Astrocyte of the cerebellum (primary cell): ENCODE results near the gene CNOT9.

Experiments
- DNase-seq: peaks from one replicate; pipeline ENCODE4 v3.0.0-alpha.2; 2011; ENCODE audit warnings: low read depth
- H3K4me3 ChIP-seq: 2 replicates; pipeline ENCODE4 v1.5.1; 2011; ENCODE audit warnings: mild to moderate bottlenecking, low read depth, low read length, moderate library complexity
- in situ Hi-C: cut with HindIII; loops from 2 replicates; pipeline ENCODE4 v1.10.0; 2017; ENCODE audit warnings: low sequenced_read_pairs
- TF ChIP-seq, protein P1 (sequence below): IDR thresholded peaks from 2 replicates; pipeline ENCODE4 v1.5.1; 2012; ENCODE audit warnings: low read length, low read depth, moderate library complexity, mild to moderate bottlenecking; ENCODE audit errors: missing control alignments

Gene CNOT9

DNA sequence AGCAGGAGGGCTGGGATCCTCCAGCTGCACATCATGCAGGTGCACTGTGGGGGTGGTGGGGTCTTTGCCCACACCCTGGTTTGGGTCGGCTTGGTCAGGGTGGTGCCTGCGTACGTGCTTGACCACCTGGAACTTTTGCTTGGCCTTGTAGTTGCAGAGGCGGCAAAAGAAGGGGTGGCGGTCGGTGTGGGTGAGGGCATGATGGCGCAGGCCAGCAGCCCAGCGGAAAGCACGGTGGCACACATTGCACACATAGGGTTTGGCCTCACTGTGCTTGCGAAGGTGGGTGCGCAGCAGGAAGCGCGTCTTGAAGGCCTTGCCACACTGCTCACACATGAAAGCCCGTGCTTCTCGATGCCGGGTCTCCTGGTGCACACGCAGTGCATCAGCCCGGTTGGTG, 69.7 kb downstream of the CNOT9 start:
- no peak for DNase-seq
- TF ChIP-seq, protein P1, sequence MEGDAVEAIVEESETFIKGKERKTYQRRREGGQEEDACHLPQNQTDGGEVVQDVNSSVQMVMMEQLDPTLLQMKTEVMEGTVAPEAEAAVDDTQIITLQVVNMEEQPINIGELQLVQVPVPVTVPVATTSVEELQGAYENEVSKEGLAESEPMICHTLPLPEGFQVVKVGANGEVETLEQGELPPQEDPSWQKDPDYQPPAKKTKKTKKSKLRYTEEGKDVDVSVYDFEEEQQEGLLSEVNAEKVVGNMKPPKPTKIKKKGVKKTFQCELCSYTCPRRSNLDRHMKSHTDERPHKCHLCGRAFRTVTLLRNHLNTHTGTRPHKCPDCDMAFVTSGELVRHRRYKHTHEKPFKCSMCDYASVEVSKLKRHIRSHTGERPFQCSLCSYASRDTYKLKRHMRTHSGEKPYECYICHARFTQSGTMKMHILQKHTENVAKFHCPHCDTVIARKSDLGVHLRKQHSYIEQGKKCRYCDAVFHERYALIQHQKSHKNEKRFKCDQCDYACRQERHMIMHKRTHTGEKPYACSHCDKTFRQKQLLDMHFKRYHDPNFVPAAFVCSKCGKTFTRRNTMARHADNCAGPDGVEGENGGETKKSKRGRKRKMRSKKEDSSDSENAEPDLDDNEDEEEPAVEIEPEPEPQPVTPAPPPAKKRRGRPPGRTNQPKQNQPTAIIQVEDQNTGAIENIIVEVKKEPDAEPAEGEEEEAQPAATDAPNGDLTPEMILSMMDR: no peak
- H3K4me3 ChIP-seq: no peak overlapping the region
- in situ Hi-C loops: no loop called here

DNA sequence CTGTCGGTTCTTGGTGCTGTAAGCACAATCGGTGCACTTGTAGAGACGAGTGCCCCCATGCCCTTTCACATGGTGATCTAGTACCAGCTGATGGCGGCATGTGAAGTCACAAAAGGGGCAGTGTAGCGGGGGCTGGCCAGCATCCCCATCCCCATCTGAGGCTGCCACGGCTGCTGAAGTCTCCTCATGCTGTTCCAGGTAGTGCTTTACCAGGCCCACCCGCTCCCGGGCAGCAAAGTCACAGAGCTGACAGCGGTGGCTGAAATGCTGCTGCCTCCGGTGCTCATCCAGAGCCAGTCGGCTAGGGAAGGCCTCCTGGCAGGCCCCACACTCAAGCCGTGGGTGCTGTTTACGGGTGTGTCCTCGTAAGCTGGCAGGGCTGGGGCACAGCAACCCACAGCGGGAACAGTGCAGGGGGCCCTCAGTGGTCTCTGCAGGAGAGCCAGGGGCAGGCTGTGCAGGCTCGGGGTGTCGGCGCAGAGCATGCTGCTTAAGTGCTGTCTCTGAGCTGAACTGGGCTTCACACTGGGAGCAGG, 73.5 kb downstream of the CNOT9 start:
- in situ Hi-C loops: no loop called here
- no peak for DNase-seq
- TF ChIP-seq, protein P1: no peak

DNA sequence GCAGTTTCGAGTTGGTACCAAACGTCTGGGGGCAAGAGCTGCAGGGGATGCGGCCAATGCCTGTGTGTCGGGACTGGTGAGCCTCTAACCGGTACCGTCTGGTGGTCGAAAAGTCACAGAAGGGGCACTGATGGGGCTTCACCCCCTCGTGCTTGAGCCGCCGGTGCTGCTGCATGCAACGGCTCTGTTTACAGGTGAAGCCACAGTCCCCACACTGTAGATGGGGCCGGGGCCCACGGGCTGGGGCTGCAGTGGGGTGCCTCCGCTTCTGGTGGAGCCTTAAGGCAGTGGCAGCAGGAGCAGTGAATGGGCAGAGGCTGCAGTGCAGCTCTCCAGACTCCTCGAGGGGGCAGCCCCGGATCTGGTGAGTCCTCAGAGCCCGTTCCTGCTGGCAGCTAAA, 74.1 kb downstream of the CNOT9 start:
- no peak overlapping the region for H3K4me3 ChIP-seq
- no peak for DNase-seq
- TF ChIP-seq, protein P1: no peak
- in situ Hi-C loops: no loop called here

More for the DNA sequence above, 73.5 kb downstream of the CNOT9 start:
- H3K4me3 ChIP-seq: no peak overlapping the region

DNA sequence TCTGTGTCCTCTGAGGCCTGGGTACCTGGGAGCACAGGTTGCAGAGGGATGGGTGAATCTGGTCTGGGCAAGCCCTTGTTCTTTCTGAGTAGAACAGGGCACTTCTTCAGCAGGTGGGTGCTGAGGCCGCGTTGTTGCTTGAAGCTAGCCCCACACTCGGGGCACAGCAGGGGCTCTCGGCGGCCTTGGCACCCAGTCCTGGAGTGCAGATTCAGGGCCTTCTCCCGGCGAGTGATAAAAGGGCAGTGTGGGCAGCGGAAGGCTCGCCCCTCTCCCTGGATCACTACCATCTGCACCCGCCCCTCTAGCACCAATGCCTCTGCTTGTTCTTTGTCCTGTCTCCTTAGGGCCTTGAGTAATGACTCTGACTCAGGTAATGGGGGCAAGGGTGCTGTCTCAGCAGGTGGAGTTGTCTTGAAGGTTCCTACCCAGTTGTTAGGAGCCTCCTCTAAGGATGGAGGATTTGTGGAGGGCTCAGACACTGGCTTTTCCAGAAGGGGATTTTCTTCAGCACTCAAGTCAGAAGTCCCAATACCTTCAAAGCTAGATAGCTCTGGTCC, 75.2 kb downstream of the CNOT9 start:
- no peak overlapping the region for H3K4me3 ChIP-seq
- in situ Hi-C loops: no loop called here
- TF ChIP-seq, protein P1: no peak
- DNase-seq: no peak

DNA sequence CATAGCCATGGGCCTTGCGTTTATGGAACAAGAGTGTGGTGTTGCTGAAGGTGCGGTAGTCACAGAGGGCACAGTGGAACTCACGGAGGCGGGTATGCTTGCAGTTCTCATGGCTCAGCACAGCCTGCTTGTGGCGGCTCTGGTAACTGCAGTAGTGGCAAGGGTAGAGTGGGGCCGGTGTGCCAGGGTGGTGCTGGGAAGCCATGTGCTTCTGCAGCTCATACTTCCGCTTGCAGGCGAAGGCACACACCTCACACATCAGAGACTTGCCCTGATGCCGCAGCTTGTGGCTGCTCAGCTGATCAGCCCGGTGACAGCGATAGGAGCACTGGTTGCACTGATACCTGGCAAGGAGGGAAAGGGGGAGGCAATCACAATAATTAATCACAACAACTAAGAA, 76.1 kb downstream of the CNOT9 start:
- H3K4me3 ChIP-seq: no peak overlapping the region
- DNase-seq: no peak
- in situ Hi-C loops: no loop called here
- TF ChIP-seq, protein P1: no peak

DNA sequence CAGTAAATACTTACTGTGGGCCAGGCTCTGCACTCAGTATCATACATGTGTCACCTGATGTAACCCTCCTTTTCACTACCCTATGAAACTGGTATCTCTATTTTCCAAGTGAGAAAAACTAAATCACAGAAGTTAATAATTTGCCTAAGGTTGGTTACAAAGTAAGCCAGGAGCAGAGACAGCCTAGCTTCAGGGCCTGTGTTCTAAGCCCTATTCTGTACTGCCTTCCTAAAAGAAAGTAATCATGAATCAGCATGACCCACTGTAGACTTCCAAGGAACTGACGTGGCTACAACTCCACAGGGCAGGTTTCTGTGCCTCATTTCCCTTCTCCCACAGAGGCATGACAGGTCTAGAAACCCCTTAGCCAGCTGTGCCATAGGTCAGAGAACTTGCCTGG, 76.5 kb downstream of the CNOT9 start:
- TF ChIP-seq, protein P1: no peak
- no peak for DNase-seq
- in situ Hi-C loops: no loop called here
- no peak overlapping the region for H3K4me3 ChIP-seq
